HUDEP-2 (cell line): ENCODE results near the gene APOA1.
A peak's percentile ranks its signal among the peaks of the same experiment; 100 is the strongest.
"Not testable (repeated sequence)": the region's sequence is repeated elsewhere in the genome, so short reads cannot be mapped to it uniquely, and the experiment has no call there.

Experiments
- DNase-seq, 76 experiments: peaks; one replicate each; lab custom pipeline; 2025; ENCODE audit not compliant: unreplicated experiment in 76 of 76; lab: John Stamatoyannopoulos, UW

APOA1 gene

DNA sequence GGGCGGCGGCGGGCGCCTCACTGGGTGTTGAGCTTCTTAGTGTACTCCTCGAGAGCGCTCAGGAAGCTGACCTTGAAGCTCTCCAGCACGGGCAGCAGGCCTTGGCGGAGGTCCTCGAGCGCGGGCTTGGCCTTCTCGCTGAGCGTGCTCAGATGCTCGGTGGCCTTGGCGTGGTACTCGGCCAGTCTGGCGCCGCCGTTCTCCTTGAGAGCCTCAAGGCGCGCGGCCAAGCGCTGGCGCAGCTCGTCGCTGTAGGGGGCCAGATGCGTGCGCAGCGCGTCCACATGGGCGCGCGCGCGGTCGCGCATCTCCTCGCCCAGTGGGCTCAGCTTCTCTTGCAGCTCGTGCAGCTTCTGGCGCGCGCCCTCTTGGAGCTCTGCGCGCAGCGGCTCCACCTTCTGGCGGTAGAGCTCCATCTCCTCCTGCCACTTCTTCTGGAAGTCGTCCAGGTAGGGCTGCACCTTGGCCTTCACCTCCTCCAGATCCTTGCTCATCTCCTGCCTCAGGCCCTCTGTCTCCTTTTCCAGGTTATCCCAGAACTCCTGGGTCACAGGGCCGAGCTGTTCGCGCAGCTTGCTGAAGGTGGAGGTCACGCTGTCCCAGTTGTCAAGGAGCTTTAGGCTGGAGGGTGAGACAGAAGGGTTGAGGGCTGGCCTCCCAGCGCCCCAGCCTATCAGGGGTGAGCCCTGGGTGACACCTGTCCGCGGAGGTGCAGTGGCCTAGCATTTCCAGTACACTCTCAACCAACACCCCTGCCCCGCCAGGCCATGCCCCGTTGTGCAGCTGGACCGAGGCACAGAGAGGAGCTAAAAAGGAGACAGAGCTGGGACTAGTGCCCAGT, 1.4 kb downstream of the APOA1 start:
- peak in 75 of 76 experiments; percentile 8 to 91 (median 78) for DNase-seq

DNA sequence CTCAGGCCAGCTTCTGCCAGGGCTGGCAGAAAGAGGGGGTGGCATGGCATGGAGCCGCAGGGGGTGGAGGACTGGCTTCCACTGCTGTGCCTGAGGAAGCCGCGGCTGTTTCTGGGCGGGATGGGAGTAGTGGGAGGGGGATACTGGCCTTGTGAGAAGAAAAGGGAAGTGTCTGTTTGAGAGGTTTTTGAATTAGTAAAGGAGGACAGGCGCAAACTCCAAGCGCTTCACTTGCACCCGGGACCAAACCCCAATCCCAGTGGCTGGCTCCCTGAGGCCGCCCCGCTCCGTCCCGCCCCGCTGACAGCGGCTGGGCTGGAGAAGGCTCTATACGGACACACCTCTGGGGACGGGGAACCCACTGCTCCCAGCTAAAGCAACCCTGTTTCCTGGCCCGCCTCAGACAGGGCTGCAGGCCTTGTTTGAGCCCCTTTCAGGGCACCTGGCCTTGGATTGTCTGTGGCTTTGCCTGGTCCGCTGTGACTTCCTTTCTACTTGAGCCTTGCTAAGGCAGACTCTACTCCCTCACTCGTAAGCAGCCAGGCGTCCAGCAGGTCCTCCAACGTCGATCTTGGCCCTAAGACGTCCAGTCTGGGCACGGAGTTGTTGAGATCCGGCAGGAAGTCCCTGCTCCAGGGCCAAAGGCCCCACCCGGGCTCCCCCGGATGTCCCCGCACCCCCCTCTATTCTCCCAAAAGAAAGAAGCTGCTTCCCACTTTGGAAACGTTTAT, 2.2 kb downstream of the APOA1 start:
- no peak for DNase-seq

GRCh38 chr11:116834535-116835041, 2.8 kb downstream of the APOA1 start:
- not testable (repeated sequence) for DNase-seq

- DNase-seq, result no peak
Observed at GRCh38 chr11:116833816-116834534, 3.4 kb downstream of the APOA1 start.

DNA sequence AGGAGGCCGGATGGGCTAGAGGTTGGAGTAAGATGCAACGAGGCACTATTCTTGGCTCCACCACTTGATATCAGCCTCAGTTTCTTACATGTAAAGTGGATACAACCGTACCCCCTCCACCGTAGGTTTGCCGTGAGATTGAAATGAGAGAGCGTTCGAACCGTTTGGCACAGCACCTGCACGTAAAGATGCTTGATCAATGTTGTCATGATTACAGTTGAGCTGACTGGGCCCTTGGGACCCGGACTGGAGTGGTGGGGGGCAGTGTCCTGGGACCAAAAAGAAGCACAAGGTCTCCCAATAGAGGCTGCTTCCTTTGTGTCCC, 4.0 kb downstream of the APOA1 start:
- no peak for DNase-seq

GRCh38 chr11:116832350-116833290, 4.8 kb downstream of the APOA1 start:
- DNase-seq, result no peak

DNA sequence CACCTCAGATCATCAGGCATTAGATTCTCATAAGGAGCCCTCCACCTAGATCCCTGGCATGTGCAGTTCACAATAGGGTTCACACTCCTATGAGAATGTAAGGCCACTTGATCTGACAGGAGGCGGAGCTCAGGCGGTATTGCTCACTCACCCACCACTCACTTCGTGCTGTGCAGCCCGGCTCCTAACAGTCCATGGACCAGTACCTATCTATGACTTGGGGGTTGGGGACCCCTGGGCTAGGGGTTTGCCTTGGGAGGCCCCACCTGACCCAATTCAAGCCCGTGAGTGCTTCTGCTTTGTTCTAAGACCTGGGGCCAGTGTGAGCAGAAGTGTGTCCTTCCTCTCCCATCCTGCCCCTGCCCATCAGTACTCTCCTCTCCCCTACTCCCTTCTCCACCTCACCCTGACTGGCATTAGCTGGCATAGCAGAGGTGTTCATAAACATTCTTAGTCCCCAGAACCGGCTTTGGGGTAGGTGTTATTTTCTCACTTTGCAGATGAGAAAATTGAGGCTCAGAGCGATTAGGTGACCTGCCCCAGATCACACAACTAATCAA, 5.6 kb downstream of the APOA1 start:
- DNase-seq, result no peak

- no peak for DNase-seq
Observed at GRCh38 chr11:116830184-116830912, 7.1 kb downstream of the APOA1 start.

DNA sequence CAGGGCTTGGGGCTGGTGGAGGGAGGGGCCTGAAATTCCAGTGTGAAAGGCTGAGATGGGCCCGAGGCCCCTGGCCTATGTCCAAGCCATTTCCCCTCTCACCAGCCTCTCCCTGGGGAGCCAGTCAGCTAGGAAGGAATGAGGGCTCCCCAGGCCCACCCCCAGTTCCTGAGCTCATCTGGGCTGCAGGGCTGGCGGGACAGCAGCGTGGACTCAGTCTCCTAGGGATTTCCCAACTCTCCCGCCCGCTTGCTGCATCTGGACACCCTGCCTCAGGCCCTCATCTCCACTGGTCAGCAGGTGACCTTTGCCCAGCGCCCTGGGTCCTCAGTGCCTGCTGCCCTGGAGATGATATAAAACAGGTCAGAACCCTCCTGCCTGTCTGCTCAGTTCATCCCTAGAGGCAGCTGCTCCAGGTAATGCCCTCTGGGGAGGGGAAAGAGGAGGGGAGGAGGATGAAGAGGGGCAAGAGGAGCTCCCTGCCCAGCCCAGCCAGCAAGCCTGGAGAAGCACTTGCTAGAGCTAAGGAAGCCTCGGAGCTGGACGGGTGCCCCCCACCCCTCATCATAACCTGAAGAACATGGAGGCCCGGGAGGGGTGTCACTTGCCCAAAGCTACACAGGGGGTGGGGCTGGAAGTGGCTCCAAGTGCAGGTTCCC, 7.8 kb downstream of the APOA1 start, which contains the start of gene APOC3:
Gene APOC3 (plus strand): TSS at position 383 of the 659 bp plus-strand sequence. CDS start 676 bp downstream, outside the sequence.
- no peak for DNase-seq

DNA sequence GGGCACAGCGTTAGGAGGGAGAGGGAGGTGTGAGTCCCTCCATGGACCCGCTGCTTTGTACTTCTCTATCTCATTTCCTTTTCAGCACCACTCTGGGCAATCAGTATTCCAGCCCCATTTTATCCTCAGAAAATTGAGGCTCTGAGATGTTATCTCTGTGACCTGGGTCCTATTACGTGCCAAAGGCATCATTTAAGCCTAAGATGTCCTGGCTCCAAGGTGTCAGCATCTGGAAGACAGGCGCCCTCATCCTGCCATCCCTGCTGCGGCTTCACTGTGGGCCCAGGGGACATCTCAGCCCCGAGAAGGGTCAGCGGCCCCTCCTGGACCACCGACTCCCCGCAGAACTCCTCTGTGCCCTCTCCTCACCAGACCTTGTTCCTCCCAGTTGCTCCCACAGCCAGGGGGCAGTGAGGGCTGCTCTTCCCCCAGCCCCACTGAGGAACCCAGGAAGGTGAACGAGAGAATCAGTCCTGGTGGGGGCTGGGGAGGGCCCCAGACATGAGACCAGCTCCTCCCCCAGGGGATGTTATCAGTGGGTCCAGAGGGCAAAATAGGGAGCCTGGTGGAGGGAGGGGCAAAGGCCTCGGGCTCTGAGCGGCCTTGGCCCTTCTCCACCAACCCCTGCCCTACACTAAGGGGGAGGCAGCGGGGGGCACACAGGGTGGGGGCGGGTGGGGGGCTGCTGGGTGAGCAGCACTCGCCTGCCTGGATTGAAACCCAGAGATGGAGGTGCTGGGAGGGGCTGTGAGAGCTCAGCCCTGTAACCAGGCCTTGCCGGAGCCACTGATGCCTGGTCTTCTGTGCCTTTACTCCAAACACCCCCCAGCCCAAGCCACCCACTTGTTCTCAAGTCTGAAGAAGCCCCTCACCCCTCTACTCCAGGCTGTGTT, 8.5 kb downstream of the APOA1 start:
- DNase-seq, result peak in 5 of 76 experiments; percentile 7 to 32 (median 11)

DNA sequence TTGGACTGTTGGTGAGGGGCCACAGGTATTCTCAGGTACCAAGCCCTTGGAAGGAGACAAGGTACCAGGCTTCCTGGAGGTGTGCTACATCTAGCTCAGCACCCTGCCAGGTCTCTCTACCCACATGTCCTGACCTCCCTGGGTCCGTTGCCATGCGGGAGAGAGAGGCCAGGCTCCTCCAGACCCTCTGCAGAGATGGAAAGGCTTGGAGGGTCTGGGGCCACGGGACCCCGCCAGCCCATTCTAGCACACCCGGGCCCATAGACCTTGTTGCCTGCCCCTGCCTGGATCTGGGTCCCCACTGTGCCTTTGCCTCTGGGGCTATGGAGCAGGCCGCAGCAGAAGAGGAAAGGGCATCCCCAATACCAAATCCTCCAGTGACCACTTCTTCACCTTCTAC, 10.0 kb downstream of the APOA1 start:
- DNase-seq, result no peak

GRCh38 chr11:116826751-116827431, 10.5 kb downstream of the APOA1 start:
- no peak for DNase-seq

- no peak for DNase-seq
Observed at GRCh38 chr11:116825854-116826750, 11.3 kb downstream of the APOA1 start.

DNA sequence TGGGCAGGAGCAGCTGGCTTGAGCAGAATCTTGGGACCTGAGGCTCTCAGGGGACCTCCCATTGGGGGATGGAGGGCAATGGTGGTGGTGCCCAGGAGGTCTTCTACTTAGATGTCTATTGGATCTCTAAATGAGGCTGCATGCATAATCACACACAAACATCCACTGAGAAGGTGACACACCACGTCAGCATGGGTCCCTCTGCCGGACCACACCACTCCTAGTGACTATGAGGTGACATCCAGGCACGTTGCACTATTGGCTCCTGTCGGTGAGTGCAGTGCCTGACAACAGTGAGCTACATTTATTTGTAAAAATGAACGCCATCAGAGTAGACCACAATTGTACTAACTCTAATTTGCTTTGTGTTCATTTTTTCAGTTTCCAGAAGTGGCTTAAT, 12.0 kb downstream of the APOA1 start:
- DNase-seq, result no peak

DNA sequence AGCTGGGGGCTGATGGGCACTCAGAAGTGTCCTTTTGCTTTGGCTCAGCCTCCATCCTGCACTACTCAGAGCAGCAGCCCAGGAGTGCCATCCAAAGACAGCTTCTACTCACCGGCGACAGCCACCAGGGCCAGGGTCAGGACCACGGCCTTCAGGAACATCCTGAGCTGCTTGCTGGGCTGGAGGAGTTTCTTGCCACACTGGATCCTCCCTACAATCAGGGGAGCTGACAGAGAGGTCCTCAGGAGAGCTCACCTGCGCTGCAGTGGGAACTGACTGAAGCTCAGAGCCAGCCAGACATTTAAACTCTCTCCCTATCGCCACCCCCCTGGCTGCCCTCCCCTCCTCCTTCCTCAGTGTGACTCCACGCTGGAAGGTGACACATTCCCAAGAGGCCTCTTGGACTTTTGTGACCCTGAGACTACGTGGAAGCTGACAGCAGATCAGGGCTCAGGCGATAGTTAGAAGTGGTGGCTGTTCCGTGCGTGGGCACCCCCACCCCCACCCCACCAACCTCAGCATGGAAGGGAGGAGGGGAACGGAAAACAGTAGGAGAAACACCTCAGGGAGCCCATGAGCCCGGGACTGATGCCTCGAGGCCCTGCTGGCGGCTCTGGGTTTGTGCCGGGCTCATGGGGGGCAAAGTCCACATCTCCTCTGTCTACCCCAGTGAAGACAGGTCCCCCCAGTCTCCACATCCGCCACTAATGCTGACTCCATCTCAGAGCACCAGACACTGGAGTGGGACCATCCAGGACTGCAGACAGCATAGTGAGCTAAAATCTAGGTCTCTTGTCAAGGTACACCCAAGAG, 14.2 kb downstream of the APOA1 start, which contains the start of gene APOA4:
Gene APOA4 (minus strand): TSS at position 274 of the 813 bp plus-strand sequence. CDS start 113 bp downstream, at position 161.
- DNase-seq, result no peak
